SU-DHL-6 (cell line): Measurements from ENCODE around the gene ITGA11.

Experiments
- EZH2phosphoT487 ChIP-seq: fragments of 200-600 bp; sonication (generic), shearing (Covaris generic); conservative IDR thresholded peaks from 2 replicates; pipeline ENCODE4 v1.6.1; 2018; ENCODE audit warnings: mild to moderate bottlenecking, antibody characterized with exemption, low read length, moderate library complexity, mixed read lengths
- TF ChIP-seq, protein P1 (sequence below): fragments of 200-600 bp; sonication (generic); IDR thresholded peaks from one replicate; pipeline ENCODE4 v1.5.1; 2017; ENCODE audit warnings: antibody characterized with exemption, mild to moderate bottlenecking, low read length, moderate library complexity; ENCODE audit not compliant: insufficient read depth, poor library complexity, severe bottlenecking

DNA sequence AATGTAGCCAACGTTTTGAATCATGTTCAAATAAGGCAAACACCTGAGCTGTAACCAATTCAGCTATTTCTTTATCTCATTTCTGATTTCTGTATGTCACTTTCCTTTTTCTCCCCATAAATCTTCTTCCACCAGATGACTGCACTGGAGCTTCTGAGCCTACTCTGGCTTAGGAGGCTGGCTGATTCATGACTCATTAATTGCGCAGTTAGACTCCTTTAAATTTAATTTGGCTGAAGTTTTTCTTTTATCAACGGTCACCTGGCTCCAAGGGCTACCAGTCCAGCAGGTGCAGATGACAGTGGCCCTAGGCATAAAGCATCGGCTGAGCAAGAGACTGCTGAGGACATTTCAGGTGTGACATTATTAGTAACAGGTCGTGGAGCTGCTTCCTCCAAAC is 39.6 kb upstream of the ITGA11 start:
- TF ChIP-seq, protein P1, sequence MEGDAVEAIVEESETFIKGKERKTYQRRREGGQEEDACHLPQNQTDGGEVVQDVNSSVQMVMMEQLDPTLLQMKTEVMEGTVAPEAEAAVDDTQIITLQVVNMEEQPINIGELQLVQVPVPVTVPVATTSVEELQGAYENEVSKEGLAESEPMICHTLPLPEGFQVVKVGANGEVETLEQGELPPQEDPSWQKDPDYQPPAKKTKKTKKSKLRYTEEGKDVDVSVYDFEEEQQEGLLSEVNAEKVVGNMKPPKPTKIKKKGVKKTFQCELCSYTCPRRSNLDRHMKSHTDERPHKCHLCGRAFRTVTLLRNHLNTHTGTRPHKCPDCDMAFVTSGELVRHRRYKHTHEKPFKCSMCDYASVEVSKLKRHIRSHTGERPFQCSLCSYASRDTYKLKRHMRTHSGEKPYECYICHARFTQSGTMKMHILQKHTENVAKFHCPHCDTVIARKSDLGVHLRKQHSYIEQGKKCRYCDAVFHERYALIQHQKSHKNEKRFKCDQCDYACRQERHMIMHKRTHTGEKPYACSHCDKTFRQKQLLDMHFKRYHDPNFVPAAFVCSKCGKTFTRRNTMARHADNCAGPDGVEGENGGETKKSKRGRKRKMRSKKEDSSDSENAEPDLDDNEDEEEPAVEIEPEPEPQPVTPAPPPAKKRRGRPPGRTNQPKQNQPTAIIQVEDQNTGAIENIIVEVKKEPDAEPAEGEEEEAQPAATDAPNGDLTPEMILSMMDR = no peak
- TF ChIP-seq EZH2phosphoT487 = no peak
